CD4-positive, alpha-beta T cell treated with Interleukin-6 for 4 hours (primary cell): ENCODE data around the gene SSU72.
A peak's percentile ranks its signal among the peaks of the same experiment; 100 is the strongest.
"Not testable (repeated sequence)": the region's sequence is repeated elsewhere in the genome, so short reads cannot be mapped to it uniquely, and the experiment has no call there.

Source experiments
- DNase-seq: peaks from one replicate; pipeline ENCODE4 v3.0.0-alpha.2; 2020; ENCODE audit warnings: mixed read lengths

The SSU72 gene

DNA sequence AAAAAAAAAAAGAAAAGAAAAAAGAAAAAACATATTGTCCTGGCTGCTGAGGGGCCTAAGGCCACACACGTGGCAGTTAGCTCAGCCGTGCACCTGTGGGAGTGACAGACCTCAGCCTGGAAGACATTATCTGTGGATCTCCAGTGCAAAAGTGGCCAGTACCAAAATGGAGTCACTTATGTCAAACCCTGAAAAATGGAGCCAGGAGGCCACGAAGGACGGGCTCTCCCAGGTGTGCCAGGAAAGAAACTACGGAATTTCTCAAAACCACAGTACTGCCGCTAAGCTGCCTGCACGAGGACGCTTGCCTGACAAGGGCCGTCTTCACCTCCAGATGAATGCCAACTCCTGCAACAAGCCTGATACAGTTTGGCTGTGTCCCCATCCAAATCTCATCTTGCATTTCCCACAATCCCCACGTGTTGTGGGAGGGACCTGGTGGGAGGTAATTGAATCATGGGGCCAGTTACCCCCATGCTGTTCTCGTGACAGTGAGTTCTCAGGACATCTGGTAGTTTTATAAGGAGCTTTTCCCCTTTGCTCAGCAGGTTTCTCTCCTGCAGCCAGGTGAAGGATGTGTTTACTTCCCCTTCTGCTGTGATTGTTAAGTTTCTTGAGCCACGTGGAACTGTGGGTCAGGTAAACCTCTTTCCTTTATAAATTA is 35.3 kb upstream of the SSU72 start:
- DNase-seq = no peak

- no peak for DNase-seq
These were observed 31.6 kb upstream of the SSU72 start for GRCh38 chr1:1606232-1606631.

GRCh38 chr1:1605724-1606123 is 31.1 kb upstream of the SSU72 start:
- DNase-seq = no peak

DNA sequence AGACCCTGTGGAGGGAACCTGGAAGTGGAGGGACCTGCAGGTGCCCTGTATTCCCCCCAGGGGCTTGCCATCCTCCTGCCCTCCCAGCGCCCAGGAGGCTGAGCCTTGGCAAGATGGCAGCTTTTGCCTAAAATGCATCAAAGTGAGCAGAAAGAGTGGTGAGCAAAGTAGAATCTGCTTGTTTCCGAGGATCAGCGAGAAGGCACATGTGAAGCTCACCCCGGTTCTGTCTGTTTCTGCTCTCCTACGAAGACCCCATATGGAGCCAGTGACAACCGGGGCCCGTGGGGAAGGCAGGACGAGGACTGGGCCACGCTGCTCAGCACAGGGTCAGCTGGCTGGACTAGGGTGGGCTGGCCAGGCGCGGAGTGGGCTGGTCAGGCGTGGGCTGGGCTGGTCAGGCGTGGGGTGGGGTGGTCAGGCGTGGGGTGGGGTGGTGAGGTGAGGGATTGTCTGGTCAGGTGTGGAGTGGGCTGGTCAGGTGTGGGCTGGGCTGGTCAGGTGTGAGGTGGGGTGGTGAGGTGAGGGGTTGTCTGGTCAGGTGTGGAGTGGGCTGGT is 30.4 kb upstream of the SSU72 start:
- DNase-seq = no peak

GRCh38 chr1:1604374-1605033 is 29.8 kb upstream of the SSU72 start:
- DNase-seq = no peak

DNA sequence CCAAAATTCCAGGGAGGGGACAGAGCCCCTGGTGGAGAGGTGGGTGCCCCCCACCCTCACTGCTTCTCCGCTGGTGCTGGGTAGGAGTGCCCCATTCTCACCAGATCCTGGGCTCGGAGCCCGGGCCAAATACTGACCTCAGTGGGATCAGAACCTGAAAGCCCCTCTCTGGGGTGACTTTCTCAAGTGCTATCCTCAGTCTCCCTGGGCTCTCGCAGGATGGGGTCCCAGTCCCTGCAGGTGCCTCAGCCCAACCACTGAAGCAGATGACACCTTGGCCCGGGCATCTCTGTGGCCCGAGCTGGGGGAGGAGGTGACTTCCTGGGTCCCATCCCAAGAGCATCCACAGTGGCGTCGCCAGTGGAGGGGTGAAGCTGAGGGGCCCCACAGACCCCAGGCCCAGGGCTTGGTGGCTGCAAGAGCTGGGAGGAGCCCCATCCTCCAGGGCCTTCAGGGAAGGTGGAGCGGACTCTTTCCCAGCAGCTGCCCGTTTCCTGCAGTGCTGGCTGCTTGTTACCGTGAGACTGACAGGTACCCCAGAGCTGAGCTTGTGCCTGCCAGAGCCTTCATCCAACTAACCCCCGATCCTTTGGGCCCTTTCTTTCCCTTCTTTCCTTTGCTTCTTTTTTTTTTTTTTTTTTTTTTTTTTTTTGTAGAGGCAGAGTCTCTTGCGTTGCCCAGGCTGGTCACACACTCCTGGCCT is 29.2 kb upstream of the SSU72 start:
- no peak for DNase-seq

GRCh38 chr1:1602968-1603506 is 28.4 kb upstream of the SSU72 start:
- DNase-seq = no peak

DNA sequence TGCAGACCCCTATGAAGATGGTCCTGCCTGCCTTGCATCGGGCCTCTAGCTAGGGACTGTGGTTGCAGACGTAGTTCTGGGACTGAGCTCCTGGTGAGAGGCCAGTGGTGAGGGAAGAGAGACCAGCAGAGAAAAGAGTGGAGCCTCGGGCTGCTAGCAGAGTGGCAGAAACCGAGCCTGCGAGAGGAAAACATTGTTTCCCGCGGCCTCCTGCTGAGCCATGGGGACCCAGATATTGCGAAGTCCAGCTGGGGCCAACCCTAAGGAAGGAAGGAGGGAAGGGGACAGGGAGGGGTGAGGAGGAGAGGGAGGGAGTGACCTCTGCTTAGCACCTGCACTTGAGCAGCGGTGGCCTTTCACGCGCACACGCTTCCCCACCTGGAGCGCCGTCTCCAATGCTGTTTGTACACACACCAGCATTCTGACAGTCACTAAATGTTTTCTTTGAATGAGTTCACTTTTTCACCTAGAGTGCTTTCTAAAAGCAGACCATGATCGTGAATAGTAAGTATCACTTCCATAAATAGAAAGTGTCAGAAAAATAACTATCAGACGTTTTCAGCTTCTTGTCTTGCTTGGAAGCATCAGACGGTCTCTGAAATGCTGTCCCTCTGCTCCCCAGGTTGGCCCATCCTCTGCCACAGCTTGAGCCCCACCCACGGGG is 27.8 kb upstream of the SSU72 start:
- DNase-seq = no peak

GRCh38 chr1:1601564-1602303 is 27.1 kb upstream of the SSU72 start:
- DNase-seq = no peak

DNA sequence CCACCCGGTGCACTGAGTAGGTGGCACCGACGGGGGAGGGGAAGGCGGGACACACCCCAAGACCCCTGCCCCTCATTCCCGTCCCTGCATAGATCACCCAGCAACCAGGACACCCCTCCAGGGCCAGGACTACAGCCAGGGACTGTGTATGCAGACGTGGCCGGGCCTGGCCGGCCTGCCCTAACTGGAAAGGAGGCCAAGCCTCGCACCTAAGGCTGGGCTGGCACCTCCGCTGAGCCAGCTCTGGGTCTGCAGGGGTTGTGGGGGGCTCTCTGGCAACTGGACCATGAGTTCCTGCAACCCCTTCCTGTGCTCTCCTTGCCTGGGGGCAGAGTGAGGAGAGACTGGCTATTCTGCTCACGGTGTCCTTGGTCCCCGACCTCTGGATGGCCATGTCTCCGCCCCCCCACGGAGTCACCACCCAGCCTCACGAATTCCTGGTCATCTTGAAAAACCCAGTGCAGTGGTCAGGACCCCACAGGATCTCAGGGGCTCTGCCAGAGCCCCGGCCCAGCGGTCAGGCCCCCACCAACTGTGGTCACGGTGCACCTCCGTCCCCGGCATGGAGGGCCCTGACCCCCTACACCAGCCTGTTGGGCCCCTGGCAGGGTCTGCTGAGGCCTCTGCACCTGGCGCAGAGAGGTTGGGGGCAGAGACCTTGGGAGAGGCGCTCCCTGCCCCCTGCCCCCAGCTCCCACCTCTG is 26.3 kb upstream of the SSU72 start:
- no peak for DNase-seq

- peak; percentile 17 for DNase-seq
These were observed 25.5 kb upstream of the SSU72 start, which contains the start of gene FNDC10 for GRCh38 chr1:1599935-1600860. TSS of gene FNDC10 (minus strand) at chr1:1600135. CDS start at chr1:1600015, 120 bp downstream.

GRCh38 chr1:1599030-1599934 is 24.6 kb upstream of the SSU72 start:
- peak; percentile 46 for DNase-seq

DNA sequence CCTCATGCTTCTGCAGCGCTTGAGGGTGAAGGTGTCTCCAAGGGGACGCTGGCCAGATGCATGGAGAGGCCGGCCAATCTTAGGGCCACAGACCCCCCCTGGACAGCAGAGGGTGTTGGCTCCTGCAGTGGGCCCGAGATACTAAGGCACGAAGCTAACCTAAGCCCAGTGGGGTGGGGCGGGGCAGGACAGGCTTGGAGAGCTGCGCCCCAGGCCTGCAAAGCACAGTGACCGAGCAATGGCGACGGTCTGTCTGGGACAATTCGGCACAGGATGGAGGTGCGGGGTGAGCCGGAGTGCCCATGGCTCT is 24.0 kb upstream of the SSU72 start:
- no peak for DNase-seq

DNA sequence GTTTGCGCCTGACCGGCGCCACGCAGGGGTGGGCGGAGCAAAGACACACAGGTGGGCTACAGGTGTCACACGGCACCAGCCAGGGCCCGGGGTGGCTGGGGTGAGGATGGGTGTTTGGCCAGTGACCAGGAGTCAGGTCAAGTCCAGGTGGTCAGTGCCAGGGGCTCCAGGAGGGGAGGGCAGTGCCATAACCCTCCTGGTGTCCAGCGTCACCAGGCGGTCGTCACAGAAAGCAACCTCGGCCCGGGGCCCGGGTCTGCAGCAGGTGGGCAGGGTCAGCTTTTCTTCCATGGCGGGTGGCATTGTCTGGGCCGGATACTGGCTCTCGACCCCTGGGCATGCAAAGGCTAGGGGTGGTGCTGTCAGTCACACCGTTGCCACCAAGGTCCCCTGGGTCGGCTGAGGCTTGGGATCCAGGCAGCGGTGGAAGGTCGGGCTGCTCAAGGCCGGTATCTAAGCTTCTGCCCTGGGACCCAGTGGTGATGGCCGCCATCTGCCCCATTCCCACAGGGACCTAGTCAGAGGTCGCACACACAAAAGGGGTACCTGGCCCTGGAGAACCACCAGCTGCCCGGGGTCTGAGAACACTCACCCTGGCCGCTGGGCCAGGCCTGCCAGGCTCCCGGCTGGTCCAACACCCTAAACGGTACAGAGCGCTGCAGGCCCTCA is 23.5 kb upstream of the SSU72 start:
- no peak for DNase-seq

GRCh38 chr1:1597275-1597930 is 22.7 kb upstream of the SSU72 start:
- peak; percentile 19 for DNase-seq

DNA sequence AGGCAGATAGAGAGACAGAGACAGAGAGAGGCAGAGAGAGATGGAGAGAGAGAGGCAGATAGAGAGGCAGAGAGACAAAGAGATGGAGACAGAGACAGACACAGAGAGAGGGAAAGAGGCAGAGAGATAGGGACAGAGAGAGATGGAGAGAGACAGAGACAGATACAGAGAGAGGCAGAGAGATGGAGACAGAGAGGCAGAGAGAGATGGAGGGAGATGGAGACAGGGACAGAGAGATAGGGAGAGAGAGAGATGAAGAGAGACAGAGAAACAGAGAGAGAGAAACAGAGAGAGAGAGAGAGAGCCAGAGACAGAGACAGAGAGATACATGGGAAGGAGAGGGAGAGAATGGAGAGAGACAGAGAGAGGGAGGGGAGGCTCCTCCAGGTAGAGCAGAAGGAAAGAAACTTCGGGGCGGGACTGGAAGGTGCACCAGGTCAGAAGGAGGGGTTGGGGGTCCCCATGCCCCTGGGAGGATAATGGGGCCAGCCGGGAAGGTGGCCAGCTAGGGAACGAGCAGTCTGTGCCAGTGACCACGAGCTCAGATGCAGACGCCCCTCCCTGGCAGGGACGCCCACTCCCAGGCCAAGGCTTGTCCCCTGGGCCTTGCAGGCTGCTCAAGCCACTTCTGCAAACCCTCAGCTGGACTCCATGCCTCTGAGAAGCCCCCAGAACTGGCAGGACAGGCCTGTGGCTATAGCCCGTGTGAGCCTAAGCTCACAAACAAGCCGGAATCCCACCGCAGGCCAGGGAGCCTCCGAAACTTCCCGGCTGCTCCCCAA is 22.0 kb upstream of the SSU72 start:
- no peak for DNase-seq

- not testable (repeated sequence) for DNase-seq
These were observed 20.7 kb upstream of the SSU72 start for GRCh38 chr1:1595341-1595740.
